HG03571 (cell line): ENCODE measurements around the gene RAB8A.
"Not testable (repeated sequence)": the region's sequence is repeated elsewhere in the genome, so short reads cannot be mapped to it uniquely, and the experiment has no call there.

Source experiments
- ATAC-seq: cut with Tn5 transposase; IDR thresholded peaks from one replicate; pipeline ENCODE4 v1.9.1; 2021; ENCODE audit not compliant: unreplicated experiment

RAB8A gene

GRCh38 chr19:16111909-16112752 is 442 bp downstream of the RAB8A start:
- no peak for ATAC-seq

DNA sequence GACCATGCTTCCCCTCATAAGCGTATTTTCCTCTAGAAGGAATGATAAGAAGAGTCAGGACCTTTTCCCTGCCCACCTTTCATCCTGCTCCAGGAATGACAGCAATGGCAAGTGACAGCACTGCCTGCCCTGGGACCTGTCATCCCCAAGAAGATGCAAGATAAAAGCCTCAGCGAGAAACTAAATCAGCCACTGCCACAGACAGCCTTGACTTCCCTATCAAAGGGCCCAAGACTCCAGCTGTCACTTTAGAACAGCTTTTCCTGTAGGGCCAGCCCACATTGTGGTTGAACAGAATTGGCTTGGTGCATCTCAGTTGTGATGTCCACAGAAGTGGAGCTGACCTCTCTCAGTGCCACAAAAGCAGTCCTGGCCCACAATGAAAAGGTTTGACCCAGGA is 1.1 kb downstream of the RAB8A start:
- ATAC-seq: no peak

GRCh38 chr19:16113727-16114126 is 2.0 kb downstream of the RAB8A start:
- no peak for ATAC-seq

GRCh38 chr19:16115301-16116039 is 3.8 kb downstream of the RAB8A start:
- no peak for ATAC-seq

DNA sequence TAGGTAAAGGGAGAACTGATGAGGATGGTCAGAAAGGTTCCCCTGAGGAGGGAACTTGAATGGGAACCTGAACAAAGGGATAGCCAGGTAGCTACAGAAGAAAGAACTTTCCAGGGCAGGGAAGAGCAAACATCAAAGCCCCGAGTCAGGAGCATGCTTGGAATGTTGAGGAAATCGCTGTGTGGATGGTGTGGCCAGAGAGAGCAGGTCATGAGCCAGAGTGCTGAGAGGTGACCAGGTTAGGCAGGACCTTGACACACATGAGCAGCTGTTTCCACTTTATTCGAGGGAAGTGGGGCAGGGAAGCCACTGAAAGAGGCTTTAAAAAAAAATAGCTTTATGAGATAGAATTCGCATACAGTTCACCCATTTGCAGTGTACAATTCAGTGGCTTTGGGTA is 4.4 kb downstream of the RAB8A start:
- no peak for ATAC-seq

DNA sequence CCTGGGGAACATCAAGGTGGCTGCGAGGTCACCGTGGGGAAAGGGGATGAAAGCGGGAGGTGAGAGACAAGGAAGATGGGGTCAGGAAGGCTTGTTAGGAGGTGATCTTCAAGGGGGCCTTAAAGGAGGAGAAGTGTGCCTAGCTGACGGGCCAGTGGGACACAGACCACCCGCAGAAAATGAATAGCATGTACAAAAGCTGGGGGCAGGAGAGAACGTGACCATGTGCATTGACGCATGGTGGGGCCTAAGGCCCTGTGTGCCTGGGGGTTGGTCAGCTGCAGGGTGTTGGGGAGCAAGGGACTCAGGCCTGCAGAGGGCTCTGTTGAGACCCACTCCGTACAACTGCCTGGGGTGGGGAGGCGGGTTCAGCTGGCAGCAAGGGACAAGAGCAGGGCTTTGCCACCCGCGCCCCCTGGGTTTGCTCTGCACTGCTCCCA is 5.9 kb downstream of the RAB8A start:
- ATAC-seq: no peak

DNA sequence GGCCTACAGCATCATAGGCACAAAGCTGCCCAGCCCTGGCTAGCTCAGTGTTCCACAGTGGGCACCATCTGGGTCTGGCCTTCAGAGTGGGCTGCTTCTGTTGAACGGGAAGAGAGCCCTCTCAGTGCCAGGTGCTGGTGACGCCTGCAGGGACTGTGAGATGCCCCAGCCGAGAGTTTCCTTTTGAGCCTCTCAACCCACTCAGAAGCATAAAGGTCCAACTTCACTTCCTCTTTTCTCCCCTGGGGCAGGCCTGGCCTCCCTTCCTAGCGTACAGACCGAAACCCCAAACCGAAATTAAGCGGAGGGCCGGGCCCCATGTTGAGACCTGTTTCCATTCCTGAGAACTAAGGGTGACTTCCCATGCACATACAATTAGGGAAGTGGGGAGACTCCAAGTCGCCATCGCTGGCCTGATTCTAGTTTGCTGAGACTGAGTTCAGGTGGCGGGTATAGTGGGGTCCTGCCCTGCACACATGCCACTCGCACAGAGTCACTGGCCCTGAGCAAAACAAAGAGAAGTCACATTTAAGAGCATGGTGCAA is 6.9 kb downstream of the RAB8A start:
- ATAC-seq: peak; percentile 85

DNA sequence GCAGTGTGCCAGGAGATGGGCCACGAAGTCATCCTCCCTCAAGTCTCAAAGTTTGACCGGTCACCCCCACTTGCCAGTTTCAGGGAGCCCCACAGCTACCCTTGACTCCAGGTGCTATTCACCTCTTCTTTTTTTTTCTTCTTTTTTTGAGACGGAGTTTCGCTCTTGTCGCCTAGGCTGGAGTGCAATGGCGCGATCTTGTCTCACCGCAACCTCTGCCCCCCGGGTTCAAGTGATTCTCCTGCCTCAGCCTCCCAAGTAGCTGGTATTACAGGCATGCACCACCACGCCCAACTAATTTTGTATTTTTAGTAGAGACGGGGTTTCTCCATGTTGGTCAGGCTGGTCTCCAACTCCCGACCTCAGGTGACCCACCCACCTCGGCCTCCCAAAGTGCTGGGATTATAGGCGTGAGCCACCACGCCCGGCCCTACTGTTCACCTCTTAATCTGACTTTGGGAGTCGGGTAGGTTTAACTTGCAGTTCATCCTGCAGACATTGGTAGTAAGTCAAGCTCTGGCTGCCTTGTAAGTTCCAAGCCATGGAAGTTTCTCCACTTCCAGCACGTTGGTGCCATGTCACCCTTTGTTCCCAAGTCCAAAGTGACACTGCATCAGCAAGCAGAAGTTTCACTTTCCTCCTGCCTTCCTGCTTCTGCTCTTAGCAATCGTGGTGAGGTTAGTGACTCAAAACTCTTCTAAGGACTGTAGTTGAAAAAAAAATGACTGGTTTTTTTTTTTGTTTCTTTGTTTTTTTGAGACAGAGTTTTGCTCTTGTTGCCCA is 7.6 kb downstream of the RAB8A start:
- ATAC-seq: not testable (repeated sequence)

DNA sequence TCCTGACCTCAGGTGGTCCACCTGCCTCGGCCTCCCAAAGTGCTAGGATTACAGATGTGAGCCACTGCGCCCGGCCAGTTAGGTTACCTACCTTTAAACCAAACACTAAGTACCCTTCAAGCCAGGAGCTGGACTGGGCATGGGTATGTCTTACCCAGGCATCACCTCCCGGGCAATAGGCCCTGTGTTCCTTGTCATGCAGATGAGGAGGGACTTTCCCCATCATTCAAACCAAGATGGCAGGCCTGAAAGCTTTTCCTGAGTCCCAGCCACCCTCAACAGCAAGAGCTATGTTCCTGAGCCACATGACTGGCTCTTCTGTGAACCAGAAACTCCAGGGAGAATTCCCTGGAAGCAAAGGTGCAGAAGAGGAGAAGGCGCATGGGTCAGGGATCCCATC is 9.5 kb downstream of the RAB8A start:
- no peak for ATAC-seq

- ATAC-seq: no peak
These were observed 10.3 kb downstream of the RAB8A start for GRCh38 chr19:16121967-16122366.

GRCh38 chr19:16124953-16125352 is 13.3 kb downstream of the RAB8A start:
- ATAC-seq: no peak

DNA sequence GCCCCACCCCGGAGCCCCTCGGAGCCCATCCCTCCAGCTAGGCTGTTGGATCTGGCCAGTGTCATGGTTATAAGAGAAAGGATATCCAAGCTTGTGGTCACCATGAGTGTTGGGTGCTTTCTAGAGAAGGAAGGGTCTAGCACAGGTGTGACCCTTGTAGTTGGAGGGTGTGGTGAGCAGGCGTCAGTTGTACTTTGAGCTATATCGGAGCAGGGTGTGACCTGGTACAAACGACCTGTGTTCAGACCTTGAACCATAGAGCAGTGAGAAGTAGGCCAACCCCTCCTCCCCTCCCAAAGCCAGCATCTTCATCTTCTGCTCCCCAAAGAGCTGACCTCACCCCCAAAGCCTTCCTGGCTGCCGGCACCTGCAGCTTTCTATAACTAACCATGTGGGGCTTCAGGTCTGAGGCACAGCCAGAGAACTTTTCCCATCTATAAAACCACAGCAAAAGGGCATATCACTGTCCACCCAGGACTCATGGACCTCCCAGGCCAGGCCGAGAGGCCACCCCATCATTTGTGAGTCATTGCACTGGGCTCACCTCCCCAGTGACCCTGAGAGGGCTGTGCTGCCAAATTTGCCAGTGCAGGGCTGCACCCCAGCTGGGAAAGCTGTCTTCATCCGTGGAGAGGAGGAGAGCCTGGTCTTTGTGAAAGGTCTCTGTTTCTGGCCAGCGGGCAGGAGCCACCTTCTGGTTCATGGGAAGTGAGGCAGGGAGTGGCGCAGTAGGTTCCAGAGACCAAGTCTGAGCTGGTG is 14.2 kb downstream of the RAB8A start:
- no peak for ATAC-seq

DNA sequence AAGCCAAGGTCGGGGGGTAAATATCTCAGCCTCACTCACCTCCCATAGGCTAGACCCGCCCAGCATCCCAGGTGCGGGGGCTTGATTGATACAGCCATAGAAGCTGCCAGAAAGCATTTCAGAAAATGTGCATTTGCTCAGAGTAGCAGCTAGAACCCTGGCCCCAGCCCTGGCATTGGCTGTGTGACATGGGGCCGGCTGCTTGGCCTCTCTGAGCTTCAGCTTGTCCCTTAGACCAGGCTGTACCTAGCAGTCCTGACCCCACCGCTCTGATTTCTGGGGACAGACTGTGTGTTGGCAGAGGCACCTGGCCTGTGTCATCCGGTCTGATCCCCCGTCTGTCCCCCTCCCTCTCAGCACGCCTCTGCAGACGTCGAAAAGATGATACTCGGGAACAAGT is 15.4 kb downstream of the RAB8A start:
- ATAC-seq: no peak

DNA sequence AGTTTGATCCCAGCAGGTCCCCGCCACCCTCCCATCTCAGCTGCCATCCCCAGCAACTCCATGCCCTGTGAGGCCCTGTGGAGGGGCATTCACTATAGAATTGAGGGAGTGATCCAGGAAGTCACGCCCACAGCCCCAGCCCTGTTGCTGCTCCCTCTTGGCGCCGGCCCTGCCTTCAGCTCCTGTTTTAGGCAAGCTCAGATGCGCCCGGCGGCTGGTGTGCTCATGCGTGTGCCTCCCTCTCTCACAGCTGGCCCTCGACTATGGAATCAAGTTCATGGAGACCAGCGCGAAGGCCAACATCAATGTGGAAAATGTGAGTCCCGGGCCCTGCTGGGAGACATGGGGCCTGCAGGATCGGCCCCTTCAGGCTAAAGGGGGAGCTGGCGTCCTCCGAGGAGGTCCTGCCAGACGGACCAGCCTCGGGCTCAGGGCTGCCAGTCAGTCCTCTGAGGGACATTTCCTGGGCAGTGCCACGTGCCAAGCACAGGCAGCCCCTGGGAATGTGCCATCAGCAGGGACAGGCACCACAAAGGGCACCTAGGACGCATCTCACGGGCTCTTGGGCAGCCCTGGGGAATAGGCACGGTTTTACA is 16.2 kb downstream of the RAB8A start:
- ATAC-seq: no peak

- no peak for ATAC-seq
These were observed 20.0 kb downstream of the RAB8A start for GRCh38 chr19:16131648-16132047.

DNA sequence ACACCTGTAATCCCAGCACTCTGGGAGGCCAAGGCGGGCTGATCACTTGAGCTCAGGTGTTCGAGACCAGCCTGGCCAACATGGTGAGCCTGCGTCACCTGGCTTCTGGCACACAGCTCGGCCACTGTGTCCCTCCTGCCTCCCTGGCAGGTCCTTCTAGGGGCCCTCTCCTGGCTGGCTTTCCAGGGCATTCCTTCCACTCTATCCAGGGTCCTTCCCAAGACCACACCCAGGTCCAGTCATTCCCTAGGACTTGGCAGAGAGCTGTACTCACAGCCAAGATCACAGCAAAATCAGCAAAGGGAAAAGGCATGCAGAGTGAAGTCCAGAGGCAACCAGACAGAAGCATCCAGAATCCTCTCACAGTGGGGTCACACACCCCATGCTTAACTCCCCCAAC is 22.1 kb downstream of the RAB8A start:
- ATAC-seq: no peak

DNA sequence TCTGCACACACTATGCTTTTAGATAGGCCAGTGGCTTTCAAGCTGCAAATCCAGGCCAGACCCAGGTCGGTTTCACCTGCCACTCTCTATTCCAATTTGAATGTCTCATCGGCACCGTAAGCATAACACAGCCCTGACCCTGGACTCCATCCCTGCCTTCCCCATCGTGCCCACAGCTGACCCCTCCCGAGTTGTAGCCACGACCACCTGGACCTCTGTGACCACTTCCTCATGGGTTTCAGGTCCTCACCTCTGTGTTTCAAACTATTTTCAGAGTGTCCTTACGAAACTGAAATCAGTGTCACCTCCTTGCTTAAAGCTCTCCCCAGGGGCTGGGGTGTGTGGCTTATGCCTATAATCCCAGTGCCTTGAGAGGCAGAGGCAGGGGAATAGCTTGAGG is 22.8 kb downstream of the RAB8A start:
- peak; percentile 56 for ATAC-seq

DNA sequence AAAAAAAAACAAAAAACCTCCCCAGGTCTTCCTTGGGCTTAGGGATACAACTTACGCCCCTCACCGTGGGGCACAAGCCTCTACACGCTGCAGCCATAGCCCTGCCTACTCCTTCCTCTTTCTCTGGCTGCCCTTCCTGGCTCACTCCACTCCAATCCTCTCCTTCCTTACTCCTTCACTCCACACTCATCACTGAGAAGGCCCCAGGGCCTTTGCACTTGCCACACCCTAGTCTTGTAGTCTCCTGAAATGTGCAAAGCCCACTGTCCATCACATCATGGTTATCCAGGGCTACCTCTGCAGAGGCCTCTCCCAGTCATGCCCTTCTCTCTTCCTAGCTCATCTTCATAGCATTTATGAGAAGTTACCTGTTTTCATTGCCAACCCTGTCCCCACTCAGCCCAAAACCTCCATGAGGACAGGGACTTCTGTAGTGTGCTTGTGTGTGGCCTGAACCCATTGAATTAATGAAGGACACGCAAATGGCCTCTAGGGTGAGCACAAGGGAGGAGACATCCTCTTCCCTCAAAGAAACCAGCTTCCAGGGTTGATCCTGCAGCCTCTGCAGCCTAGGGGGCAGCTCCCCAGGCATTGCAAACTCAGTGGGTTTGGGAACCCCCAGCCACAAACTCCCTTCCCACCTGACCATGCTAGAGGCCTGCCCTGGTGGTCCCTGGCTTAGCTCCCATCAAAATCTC is 23.9 kb downstream of the RAB8A start:
- ATAC-seq: no peak

- no peak for ATAC-seq
These were observed 24.7 kb downstream of the RAB8A start for GRCh38 chr19:16136185-16136999.
